Measurements from ENCODE around the gene CCDC186.

- no peak for TF ChIP-seq POLR2AphosphoS5 (IDR thresholded peaks at IDR 0.05; ENCODE audit: low read depth, low read length)
- no peak for TF ChIP-seq POLR2A (IDR thresholded peaks at IDR 0.05; ENCODE audit: low read depth, low read length)
- no peak for TF ChIP-seq TAF1 (IDR thresholded peaks at IDR 0.05; ENCODE audit: borderline replicate concordance, low read depth, low read length)
Observed at GRCh38 chr10:114131094-114131493, 42.9 kb downstream of the CCDC186 start.

All from GM12892 (cell line).